ENCODE measurements around the gene MYOC.

Gene MYOC

DNA sequence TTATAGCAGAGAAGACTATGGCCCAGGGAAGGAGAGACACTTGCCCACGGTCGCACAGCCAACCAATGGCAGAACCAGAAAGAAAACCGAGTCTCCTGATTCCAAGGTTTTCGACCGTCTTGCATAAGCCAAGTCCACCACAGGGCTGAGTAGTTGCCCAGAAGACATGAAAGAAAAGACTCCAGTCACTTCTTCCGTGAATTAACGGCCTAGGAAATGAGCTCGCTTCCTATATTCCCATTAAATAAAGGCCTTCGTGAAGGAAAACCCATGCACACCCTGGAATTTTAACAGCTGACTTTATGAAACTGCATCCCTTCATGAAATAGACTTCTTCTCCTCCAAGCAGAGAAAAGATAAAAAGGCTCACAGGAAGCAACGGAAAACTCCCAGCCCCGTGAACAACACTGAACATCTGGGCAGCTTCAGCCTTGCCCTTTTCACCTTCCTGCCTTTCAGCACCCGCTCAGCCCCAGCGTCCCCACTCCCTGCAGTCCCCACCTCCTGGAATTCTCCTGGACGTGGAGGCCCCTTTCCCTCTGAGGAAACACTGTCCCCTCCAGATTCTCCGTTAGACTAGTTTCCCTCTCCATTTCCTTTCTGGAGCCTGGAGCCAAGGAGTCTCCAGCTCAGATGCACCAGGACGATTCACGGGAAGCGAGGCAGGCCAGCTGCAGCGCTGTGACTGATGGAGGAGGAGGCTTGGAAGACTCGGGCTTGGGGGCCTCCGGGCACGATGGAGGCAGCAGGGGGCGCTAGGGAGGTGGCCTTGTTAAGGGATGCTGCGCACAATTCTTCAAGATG is 2.7 kb upstream of the MYOC start:
- H3K9me3 ChIP-seq (ENCODE audit: insufficient read depth, low read length): no peaks in the 10 kb centered on the region
- peak overlapping the region; percentile 75 for H3K4me3 ChIP-seq (ENCODE audit: low read length)
- peaks cover 22% of the 10 kb centered on the region for H3K4me1 ChIP-seq (ENCODE audit: low read length)
- H2AFZ ChIP-seq (ENCODE audit: low read depth, low read length): peak overlapping the region; percentile 96
- no peak overlapping the region for H3K27ac ChIP-seq (ENCODE audit: low read length)
- no peaks in the 10 kb centered on the region for H4K20me1 ChIP-seq (ENCODE audit: insufficient read depth, low read length)
- TF ChIP-seq EZH2phosphoT487 (IDR thresholded peaks at IDR 0.05; ENCODE audit: low read depth) (no peak), CTCF (IDR thresholded peaks at IDR 0.05; ENCODE audit: low read depth, low read length) (peak; percentile 96)
- H3K9ac ChIP-seq (ENCODE audit: low read length): peak overlapping the region; percentile 46
- no peaks in the 10 kb centered on the region for H3K79me2 ChIP-seq (ENCODE audit: low read length)
- H3K27me3 ChIP-seq (ENCODE audit: low read depth, low read length): peaks cover 17% of the 10 kb centered on the region; the same call in 1 of the 2 replicates
- no peaks in the 10 kb centered on the region for H3K36me3 ChIP-seq (replicated peaks; ENCODE audit: low read depth, low read length)
- peak overlapping the region; percentile 92 for H3K4me2 ChIP-seq (ENCODE audit: low read length)

- Histone ChIP-seq H3K9me3 (ENCODE audit: insufficient read depth, low read length) (no peaks in the 10 kb centered on the region), H3K36me3 (replicated peaks; ENCODE audit: low read depth, low read length) (no peaks in the 10 kb centered on the region), H2AFZ (ENCODE audit: low read depth, low read length) (peak overlapping the region; percentile 17; the same call in 1 of the 2 replicates), H3K4me2 (ENCODE audit: low read length) (no peak overlapping the region; the same call in 1 of the 2 replicates), H3K4me1 (ENCODE audit: low read length) (peaks cover 22% of the 10 kb centered on the region), H3K79me2 (ENCODE audit: low read length) (no peaks in the 10 kb centered on the region), H3K4me3 (ENCODE audit: low read length) (no peak overlapping the region), H4K20me1 (ENCODE audit: insufficient read depth, low read length) (no peaks in the 10 kb centered on the region), H3K9ac (ENCODE audit: low read length) (no peak overlapping the region), H3K27me3 (ENCODE audit: low read depth, low read length) (peaks cover 17% of the 10 kb centered on the region; the same call in 1 of the 2 replicates), H3K27ac (ENCODE audit: low read length) (no peak overlapping the region)
- no peak for TF ChIP-seq CTCF (IDR thresholded peaks at IDR 0.05; ENCODE audit: low read depth, low read length)
- TF ChIP-seq EZH2phosphoT487 (IDR thresholded peaks at IDR 0.05; ENCODE audit: low read depth): no peak
Measured at GRCh38 chr1:171654201-171654941, 1.9 kb upstream of the MYOC start.

DNA sequence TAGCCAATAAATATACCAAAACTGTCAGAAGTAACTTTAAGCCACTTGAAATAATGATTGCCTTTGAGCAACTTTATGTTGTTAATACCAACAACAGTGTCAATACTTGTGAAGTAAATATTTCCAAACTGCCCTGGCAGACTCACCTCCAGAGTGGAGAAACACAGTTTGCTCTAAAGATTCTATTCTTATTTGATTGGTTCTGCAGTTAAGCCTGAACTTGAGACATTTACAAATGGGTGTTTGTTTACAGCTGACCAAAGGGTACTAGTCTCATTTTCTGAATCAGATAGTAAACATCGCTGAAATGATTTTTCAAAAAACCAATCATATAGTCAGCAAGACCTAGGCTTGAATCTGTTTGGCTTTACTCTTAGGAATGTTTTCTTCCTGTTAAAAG is 1.3 kb upstream of the MYOC start:
- Histone ChIP-seq H3K4me2 (ENCODE audit: low read length) (no peak overlapping the region), H3K4me3 (ENCODE audit: low read length) (no peak overlapping the region), H3K9ac (ENCODE audit: low read length) (no peak overlapping the region), H3K9me3 (ENCODE audit: insufficient read depth, low read length) (no peaks in the 10 kb centered on the region), H3K79me2 (ENCODE audit: low read length) (no peaks in the 10 kb centered on the region), H4K20me1 (ENCODE audit: insufficient read depth, low read length) (no peaks in the 10 kb centered on the region), H3K27ac (ENCODE audit: low read length) (no peak overlapping the region), H3K36me3 (replicated peaks; ENCODE audit: low read depth, low read length) (no peaks in the 10 kb centered on the region), H3K27me3 (ENCODE audit: low read depth, low read length) (peaks cover 17% of the 10 kb centered on the region; the same call in 1 of the 2 replicates), H2AFZ (ENCODE audit: low read depth, low read length) (peak overlapping the region; percentile 17; the same call in 1 of the 2 replicates), H3K4me1 (ENCODE audit: low read length) (peaks cover 22% of the 10 kb centered on the region)
- TF ChIP-seq CTCF (IDR thresholded peaks at IDR 0.05; ENCODE audit: low read depth, low read length) (no peak), EZH2phosphoT487 (IDR thresholded peaks at IDR 0.05; ENCODE audit: low read depth) (no peak)

DNA sequence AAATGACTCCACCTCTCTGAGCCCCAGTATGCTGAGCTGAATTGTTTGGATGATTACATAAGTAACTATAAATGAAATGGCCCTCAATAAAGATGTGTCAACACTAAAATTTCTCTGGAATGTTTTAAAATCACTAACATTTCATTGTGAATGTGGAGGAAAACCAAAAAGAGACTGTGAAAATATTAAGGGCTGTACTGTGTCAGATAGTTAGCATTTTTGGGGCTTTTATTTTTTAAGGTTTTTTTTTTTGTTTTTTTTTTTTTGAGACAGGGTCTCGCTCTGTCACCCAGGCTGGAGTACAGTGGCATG is 6.3 kb downstream of the MYOC start:
- H3K4me3 ChIP-seq (ENCODE audit: low read length): no peak overlapping the region
- H3K79me2 ChIP-seq (ENCODE audit: low read length): no peaks in the 10 kb centered on the region
- H4K20me1 ChIP-seq (ENCODE audit: insufficient read depth, low read length): no peaks in the 10 kb centered on the region
- no peak overlapping the region for H3K4me2 ChIP-seq (ENCODE audit: low read length)
- no peaks in the 10 kb centered on the region for H3K27me3 ChIP-seq (ENCODE audit: low read depth, low read length)
- no peak overlapping the region for H3K27ac ChIP-seq (ENCODE audit: low read length)
- H3K4me1 ChIP-seq (ENCODE audit: low read length): peaks cover 39% of the 10 kb centered on the region
- no peak for TF ChIP-seq EZH2phosphoT487 (IDR thresholded peaks at IDR 0.05; ENCODE audit: low read depth)
- no peak overlapping the region for H3K9ac ChIP-seq (ENCODE audit: low read length)
- H3K9me3 ChIP-seq (ENCODE audit: insufficient read depth, low read length): no peaks in the 10 kb centered on the region
- no peaks in the 10 kb centered on the region for H3K36me3 ChIP-seq (replicated peaks; ENCODE audit: low read depth, low read length)
- H2AFZ ChIP-seq (ENCODE audit: low read depth, low read length): no peak overlapping the region
